ACC112 (cell line): ENCODE data around the gene DEK.
"Not testable (repeated sequence)": the region's sequence is repeated elsewhere in the genome, so short reads cannot be mapped to it uniquely, and the experiment has no call there.

Experiments
- H2AFZ ChIP-seq: fragments of 200-600 bp; sonication (generic); one replicate; pipeline ENCODE4 v1.6.0; 2017; ENCODE audit warnings: antibody characterized with exemption, low read length; ENCODE audit not compliant: unreplicated experiment
- H3K27ac ChIP-seq: fragments of 200-600 bp; sonication (generic); 2 replicates; pipeline ENCODE4 v1.5.1; 2014; ENCODE audit warnings: low read depth, mild to moderate bottlenecking, antibody characterized with exemption, low read length, moderate library complexity
- H3K27me3 ChIP-seq: fragments of 200-600 bp; sonication (generic); 2 replicates; pipeline ENCODE4 v1.6.1; 2014; ENCODE audit warnings: mild to moderate bottlenecking, antibody characterized with exemption, low read length, moderate library complexity, mixed read lengths; ENCODE audit not compliant: insufficient read depth
- H3K36me3 ChIP-seq: fragments of 200-600 bp; sonication (generic); 2 replicates; pipeline ENCODE4 v1.6.1; 2016; ENCODE audit warnings: mild to moderate bottlenecking, antibody characterized with exemption, low read length, moderate library complexity, mixed read lengths; ENCODE audit not compliant: insufficient read depth
- H3K4me1 ChIP-seq: fragments of 200-600 bp; sonication (generic); one replicate; pipeline ENCODE4 v1.6.1; 2016; ENCODE audit warnings: low read length, mixed read lengths; ENCODE audit not compliant: insufficient read depth, unreplicated experiment, control insufficient read depth
- H3K4me3 ChIP-seq: fragments of 200-600 bp; sonication (generic); 2 replicates; pipeline ENCODE4 v1.5.1; 2014; ENCODE audit warnings: mild to moderate bottlenecking, low read depth, low read length
- H3K79me2 ChIP-seq: fragments of 200-600 bp; sonication (generic); one replicate; pipeline ENCODE4 v1.6.0; 2016; ENCODE audit warnings: low read length; ENCODE audit not compliant: control insufficient read depth, unreplicated experiment, insufficient read depth

Gene DEK

DNA sequence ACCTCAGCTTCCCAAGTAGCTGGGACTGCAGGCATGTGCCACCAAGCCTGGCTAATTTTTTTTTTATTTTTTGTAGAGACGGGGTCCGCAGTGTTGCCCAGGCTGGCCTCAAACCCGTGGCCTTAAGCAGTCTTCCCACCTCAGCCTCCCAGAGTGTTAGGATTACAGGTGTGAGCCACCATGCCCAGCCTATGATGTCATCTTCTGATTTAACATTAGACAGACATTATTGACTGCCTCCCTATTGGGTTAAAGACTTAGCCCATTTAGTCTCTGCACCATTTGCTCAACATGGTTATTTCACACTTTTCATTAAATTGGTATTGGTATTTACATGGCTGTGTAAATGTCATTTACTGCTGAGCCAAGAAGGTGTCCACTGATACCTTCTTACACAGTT, 46.1 kb downstream of the DEK start:
- peaks cover 17% of the 10 kb centered on the region for H3K36me3 ChIP-seq

DNA sequence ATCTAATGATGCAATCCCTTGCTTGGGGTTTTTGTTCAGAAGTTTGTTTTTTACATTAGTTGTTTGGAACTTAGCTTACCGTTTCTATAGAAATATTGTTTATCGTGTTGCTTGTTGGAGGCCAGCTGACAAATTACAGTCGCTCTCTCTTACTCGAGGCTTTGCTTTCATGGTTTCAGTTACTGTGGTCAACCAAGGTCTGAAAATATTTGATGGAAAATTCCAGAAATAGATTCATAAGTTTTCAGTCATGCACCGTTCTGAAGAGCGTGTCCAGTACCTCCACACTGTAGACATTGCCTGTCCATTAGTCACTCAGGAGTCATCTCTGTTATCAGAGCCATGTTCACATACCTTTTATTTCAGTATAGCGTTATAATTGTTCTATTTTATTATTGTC, 47.9 kb downstream of the DEK start:
- no peak overlapping the region for H2AFZ ChIP-seq
- H3K4me3 ChIP-seq: no peak overlapping the region
- no peaks in the 10 kb centered on the region for H3K27me3 ChIP-seq
- no peaks in the 10 kb centered on the region for H3K79me2 ChIP-seq
- H3K27ac ChIP-seq: no peak overlapping the region
- H3K4me1 ChIP-seq: no peaks in the 10 kb centered on the region
- H3K36me3 ChIP-seq: peaks cover 3% of the 10 kb centered on the region

More for the DNA sequence above, 46.1 kb downstream of the DEK start:
- Histone ChIP-seq H3K27ac (no peak overlapping the region), H3K79me2 (no peaks in the 10 kb centered on the region), H2AFZ (no peak overlapping the region), H3K27me3 (no peaks in the 10 kb centered on the region), H3K4me3 (no peak overlapping the region), H3K4me1 (no peaks in the 10 kb centered on the region)

DNA sequence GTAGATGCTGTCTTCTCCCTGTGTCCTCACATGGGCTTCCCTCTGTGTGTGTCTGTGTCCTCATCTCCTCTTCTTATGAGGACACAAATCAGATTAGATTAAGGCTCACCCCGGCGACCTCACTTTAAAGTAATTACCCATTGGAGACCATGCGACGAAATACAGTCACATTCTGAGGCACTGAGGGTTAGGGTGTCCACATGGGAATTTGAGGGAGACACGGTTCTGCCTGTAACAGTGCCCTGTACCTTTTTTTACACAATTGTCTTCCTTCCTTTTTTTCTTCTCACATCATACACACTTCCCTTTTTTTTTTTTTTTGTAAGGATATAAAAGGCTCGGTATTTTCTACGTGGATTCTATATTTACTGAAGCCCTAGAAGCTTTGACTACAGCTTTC, 48.9 kb downstream of the DEK start:
- no peaks in the 10 kb centered on the region for H3K36me3 ChIP-seq
- H3K4me3 ChIP-seq: no peak overlapping the region
- no peak overlapping the region for H3K27ac ChIP-seq

DNA sequence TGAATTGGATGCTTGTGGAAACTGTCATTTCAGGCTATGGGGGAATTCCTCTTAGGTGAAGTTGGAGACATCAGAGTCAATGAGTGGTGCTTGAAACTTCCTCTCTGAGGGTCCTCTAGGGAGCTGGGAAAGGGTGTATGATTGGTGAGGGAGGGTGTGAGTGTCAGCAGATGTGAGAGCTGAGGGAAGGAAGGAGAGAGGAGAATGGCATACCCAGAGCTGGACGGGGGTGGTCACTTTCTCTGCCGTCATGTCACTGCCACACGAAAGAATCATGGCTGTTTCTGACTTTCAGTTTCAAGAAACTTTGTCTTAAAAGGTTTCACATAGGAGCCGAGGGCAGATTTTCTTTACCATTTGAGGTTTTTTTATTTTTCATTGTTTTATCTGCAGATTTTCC, 50.3 kb downstream of the DEK start:
- Histone ChIP-seq H3K36me3 (no peaks in the 10 kb centered on the region), H3K79me2 (no peaks in the 10 kb centered on the region), H3K27me3 (no peaks in the 10 kb centered on the region), H3K27ac (no peak overlapping the region), H3K4me3 (no peak overlapping the region), H2AFZ (no peak overlapping the region), H3K4me1 (no peaks in the 10 kb centered on the region)

More for the DNA sequence above, 48.9 kb downstream of the DEK start:
- H2AFZ ChIP-seq: no peak overlapping the region
- no peaks in the 10 kb centered on the region for H3K79me2 ChIP-seq
- H3K4me1 ChIP-seq: no peaks in the 10 kb centered on the region
- no peaks in the 10 kb centered on the region for H3K27me3 ChIP-seq

DNA sequence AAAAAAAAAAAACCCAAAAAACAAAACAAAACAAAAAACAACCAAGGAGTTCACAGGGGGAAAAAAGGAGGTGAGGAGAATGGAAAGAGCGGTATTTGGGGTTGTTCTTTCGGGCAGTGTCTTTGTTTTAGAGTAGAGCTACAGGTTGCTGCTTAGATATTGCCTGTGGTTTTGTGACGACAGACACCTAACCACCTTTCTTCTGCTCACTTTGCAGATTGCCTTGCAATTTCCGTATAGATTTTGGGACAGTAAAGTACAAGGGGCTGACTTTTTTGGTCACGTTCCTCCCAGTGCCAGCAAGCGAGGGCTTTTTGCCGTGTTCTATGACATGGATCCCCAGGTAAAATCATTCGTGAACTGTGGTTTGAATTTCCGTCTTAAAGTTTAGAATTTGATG, 50.9 kb downstream of the DEK start:
- Histone ChIP-seq H3K36me3 (no peaks in the 10 kb centered on the region), H2AFZ (no peak overlapping the region), H3K4me3 (no peak overlapping the region), H3K27ac (no peak overlapping the region), H3K79me2 (no peaks in the 10 kb centered on the region), H3K27me3 (no peaks in the 10 kb centered on the region), H3K4me1 (no peaks in the 10 kb centered on the region)

DNA sequence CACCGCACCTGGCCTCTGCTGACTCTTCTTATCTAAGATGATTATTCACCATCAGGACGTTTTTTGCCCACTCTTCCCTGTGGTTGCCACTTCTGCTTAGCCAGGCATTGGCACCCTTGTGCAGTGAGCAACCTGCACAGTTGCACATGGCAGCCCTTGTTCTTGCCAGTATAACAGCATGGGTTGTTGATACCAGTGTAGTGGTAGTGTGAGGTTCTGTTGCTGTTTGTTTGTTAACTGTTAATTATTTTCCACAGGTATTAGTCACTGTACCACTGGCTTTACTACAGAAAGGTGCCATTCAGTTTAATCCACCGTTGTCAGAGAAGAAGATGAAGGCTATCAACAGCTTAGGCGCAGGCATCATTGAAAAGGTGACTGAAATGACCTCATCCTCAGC, 52.1 kb downstream of the DEK start:
- H3K4me1 ChIP-seq: no peaks in the 10 kb centered on the region

DNA sequence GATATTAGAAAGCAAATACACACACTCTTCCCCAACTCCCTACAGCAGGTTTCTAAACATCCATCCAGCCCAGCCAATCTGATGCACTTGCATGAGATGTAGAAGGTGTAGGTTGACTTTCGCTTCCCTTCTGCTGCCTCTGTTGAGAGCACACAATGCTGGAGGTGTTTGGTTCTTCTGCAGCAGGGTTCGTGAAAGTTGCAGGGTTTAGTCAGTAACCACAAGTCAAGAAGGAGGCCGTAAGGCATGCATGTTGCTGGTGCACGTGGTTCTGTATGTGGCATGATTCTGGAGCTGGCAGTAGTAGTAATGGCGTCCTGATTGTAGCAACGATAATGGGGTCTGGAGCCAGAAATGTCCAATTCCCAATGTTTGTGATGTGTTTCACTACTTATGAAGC, 53.0 kb downstream of the DEK start:
- Histone ChIP-seq H3K4me3 (no peak overlapping the region), H3K27me3 (no peaks in the 10 kb centered on the region), H2AFZ (no peak overlapping the region), H3K36me3 (no peaks in the 10 kb centered on the region), H3K79me2 (no peaks in the 10 kb centered on the region), H3K4me1 (no peaks in the 10 kb centered on the region), H3K27ac (no peak overlapping the region)

More for the DNA sequence above, 52.1 kb downstream of the DEK start:
- Histone ChIP-seq H3K27ac (no peak overlapping the region), H3K36me3 (no peaks in the 10 kb centered on the region), H3K4me3 (no peak overlapping the region), H3K27me3 (no peaks in the 10 kb centered on the region), H2AFZ (no peak overlapping the region), H3K79me2 (no peaks in the 10 kb centered on the region)

DNA sequence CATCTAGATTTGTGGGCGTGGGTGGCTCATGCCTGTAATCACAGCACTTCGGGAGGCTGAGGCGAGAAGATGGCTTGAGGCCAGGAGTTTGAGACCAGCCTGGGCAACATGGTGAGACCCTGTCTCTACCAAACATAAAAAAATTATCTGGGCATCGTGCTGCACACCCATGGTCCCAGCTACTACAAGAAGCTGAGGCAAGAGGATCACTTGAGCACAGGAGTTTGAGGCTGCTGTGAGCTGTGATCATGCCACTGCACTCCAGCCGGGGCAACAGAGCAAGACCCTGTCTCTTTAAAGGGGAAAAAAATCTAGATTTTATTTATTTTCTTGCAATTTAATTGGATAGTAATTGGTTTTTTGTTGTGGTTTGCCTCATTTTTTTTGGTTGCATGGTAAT, 53.6 kb downstream of the DEK start:
- no peaks in the 10 kb centered on the region for H3K36me3 ChIP-seq

DNA sequence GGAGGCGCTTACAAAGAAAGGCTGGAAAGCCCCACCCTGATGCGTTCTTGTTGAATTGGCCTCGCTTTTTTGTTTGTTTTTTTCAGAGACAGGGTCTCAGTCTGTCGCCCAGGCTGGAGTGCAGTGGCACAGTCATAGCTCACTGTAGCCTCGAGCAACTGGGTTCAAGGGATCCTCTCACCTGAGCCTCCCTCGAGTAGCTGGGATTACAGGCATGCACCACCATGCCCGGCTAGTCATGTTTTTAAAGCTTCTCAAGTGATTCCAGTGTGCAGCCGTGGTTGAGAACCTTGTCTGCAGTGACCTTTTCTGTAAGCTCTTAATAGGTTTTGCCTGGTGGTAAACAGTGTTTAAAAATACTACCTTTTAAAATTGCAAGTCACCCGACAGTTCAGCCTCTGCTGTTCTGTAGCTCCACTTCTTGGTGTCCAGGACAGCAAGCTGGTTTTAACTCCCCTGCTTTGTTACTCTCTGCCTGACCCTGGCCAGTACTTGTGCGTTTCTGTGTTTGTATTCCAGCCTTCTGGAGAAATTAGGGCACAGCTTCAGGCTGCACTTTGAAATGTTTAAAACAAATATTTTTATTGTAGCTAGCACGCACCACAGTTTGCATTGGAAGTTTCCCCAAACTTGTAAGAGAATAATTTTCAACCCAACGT, 54.7 kb downstream of the DEK start:
- Histone ChIP-seq H3K27me3 (no peaks in the 10 kb centered on the region), H3K79me2 (no peaks in the 10 kb centered on the region), H2AFZ (no peak overlapping the region), H3K36me3 (no peaks in the 10 kb centered on the region), H3K4me1 (no peaks in the 10 kb centered on the region), H3K4me3 (no peak overlapping the region), H3K27ac (no peak overlapping the region)

More for the DNA sequence above, 53.6 kb downstream of the DEK start:
- H2AFZ ChIP-seq: no peak overlapping the region
- no peak overlapping the region for H3K27ac ChIP-seq
- no peak overlapping the region for H3K4me3 ChIP-seq
- no peaks in the 10 kb centered on the region for H3K4me1 ChIP-seq
- H3K27me3 ChIP-seq: no peaks in the 10 kb centered on the region
- H3K79me2 ChIP-seq: no peaks in the 10 kb centered on the region

DNA sequence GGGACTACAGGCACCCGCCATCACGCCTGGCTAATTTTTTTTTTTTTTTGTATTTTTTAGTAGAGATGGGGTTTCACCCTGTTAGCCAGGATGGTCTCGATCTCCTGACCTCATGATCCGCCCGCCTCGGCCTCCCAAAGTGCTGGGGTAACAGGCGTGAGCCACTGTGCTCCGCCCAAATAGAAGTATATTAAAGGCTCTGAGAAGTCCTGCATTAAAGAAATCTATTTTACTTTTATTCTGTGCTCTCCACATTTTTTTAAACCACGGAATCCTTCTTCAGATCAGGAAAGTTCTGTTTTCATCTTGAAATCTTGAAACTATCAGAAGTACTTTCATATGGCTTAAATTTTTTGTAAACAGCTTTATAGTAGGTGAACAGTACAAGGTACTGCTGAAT, 55.6 kb downstream of the DEK start:
- not testable (repeated sequence) for H2AFZ ChIP-seq, H3K27me3 ChIP-seq, H3K27ac ChIP-seq, H3K36me3 ChIP-seq, H3K4me1 ChIP-seq, H3K4me3 ChIP-seq, H3K79me2 ChIP-seq

DNA sequence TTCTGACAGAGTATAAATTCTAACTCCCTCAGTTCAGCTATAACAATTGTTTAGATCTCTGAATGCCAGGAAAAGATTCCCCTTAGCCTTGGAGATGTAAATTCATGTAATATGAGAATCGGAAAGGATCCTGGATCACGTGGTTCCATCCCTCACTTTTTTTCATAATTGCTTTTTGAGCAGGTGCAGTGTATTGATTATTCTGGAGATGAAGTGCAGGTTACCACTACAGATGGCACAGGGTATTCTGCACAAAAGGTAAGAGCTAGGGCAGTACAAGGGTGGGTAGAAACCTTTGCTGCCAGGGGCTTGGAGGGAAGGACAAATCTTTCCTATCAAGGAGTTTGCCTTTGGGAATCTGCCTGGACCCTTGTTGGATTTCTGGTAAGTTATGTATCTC, 56.4 kb downstream of the DEK start:
- H3K27me3 ChIP-seq: no peaks in the 10 kb centered on the region
- H3K4me3 ChIP-seq: no peak overlapping the region
- H3K27ac ChIP-seq: no peak overlapping the region
- H2AFZ ChIP-seq: no peak overlapping the region
- H3K4me1 ChIP-seq: no peaks in the 10 kb centered on the region
- H3K79me2 ChIP-seq: no peaks in the 10 kb centered on the region
- no peaks in the 10 kb centered on the region for H3K36me3 ChIP-seq
